ENCODE measurements around the gene UFSP2.
A peak's percentile ranks its signal among the peaks of the same experiment; 100 is the strongest.

The UFSP2 gene

GRCh38 chr4:185424905-185425646, 688 bp downstream of the UFSP2 start:
- DNase-seq = no peak

DNA sequence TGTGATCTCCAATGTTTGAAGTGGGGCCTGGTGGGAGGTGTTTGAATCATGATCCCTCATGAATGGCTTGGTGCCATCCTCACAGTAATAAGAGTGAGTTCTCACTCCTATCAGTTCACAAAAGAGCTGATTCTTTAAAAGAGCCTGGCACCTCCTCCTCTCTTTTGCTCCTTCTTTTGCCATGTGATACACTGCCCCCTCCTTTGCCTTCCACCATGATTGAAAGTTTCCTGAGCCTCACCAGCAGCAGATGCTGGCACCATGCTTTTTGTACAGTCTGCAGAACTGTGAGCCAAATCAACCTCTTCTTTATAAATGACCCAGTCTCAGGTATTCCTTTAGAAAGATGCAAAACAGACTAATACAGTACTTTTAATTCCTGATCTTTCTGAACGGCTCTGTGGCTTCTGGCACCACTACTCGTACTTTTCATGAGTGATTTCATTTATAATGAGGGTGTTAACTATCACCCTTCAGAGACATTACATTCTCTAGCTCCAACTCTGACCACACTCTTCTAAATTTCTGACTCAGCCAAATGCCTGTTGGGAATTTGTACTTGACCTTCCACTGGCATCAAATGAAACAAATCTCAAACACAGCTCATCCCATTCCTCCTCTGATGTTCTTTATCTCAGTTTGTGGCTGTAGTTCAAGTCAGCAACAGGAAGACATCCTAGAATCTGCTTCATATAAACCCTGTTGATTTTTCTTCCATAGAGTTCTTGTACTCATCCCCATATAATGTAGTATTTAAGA, 4.2 kb downstream of the UFSP2 start:
- no peak for DNase-seq

DNA sequence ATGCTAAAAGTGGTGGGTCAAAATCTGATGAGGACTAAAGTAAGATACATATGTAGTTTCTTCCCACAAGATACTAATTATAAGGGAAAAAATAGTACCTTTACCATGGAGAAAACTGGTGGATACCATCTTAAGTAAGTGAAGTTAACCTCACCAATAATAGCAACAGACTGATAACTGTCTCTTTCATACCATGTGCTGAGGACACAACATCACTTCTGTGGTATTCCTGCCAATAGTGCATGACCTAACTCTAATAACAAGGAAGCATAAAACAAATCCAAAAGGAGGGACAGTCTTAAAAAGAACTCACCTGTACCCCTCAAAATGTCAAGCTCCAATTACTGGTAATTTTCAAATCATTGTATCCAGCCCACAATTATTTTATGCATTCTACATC, 8.8 kb downstream of the UFSP2 start:
- DNase-seq = no peak

DNA sequence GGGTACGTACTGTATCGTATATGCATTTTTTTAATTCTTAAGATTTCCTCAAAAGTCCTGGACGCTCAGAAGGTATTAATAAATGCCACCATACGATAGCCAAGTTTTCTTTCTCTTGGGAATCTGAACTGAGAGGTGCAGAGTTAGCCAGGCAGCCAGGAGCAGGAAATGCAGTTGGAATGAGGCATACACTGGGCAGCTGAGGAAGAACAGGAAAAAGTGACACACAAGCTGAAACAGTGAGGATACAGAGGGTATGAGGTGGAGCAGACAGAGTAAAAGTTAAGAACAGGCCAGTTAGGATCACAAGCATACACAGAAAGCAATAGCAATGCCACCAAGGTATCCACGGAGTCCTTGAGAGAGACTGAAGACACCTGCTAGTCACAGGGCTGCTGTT, 13.4 kb downstream of the UFSP2 start:
- no peak for DNase-seq

DNA sequence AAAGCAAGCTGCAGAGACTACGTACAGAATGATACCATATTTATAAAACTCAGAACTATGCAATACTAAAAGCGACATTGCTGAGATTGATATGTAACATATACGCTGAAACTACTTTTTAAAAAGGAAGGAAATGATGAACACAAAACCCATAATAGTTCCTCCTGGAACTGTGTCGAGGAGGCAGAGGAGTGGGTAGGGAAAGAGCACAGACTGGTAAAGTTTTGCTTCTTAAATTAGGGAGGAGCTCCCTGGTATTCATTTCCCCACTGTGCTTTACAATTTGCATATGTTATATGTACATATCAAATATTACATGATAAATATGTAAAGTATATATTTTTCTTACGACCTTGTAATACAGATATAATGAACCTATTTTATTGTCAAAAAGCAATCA, 13.9 kb downstream of the UFSP2 start:
- DNase-seq = no peak

DNA sequence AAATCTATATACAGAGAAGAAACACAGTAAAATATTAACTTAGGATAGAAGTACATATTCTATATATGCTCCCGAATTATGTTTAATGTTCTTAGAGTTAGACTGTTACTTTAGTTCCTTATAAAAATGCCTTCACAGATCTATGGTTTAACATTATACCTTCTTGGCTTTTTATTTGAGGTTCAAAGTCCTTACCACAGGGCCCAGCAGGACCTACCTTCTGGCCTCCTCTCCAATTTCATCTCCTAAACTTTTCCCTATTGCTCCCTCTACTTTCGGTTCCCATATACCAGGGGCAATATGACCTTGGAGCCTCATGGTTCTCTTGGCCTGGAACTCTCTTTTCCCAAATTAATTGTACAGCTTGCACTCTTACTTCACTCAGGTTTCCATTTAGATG, 17.3 kb downstream of the UFSP2 start:
- no peak for DNase-seq

DNA sequence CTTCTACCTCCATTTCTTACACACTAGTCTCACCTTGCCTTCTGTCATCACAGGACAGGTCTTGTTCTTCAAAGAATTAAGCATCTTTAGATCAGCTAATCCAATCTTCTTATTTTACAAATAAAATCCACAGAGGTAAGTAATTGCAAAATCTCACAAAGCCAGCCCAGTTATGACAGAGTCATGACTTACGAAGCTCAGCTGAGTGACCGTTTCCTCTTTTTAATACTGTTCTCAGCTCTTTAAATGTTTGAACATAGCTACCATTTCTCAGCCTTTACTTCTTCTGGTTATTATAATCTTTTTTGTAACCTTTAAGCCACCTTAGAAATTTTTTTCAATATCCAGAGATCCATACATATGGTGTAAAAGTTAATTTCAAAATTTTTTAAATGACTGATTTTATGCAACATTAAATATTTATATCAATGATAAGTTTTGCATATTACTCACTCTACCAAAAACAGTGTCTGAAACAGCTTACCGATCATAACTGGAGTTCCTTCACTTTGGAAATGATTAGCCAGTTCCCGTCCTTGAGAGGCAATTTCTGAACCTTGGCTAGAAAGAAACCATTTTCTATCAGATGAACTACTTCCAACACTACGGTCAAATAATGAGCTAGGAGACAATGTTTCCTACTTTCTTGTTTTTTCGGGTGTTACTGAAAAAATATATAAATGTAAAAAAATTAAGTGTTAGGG, 20.3 kb downstream of the UFSP2 start:
- no peak for DNase-seq

DNA sequence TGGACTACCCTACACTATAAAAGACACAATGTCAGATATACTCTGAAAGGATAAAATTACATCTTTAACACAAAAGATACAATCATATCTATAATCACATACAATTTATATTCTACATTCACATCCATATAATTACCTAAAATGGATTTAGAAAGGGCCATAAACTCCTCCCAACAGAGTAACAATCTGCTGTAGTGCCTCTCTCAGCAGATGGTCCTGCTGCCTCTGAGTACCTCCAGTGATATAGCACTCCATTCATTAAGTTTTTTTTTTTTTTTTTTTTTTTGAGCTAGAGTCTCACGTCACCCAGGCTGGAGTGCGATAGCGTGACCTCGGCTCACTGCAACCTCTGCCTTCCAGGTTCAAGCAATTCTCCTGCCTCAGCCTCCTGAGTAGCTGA, 21.7 kb downstream of the UFSP2 start:
- no peak for DNase-seq

GRCh38 chr4:185399466-185399865, 26.3 kb downstream of the UFSP2 start:
- no peak for DNase-seq

DNA sequence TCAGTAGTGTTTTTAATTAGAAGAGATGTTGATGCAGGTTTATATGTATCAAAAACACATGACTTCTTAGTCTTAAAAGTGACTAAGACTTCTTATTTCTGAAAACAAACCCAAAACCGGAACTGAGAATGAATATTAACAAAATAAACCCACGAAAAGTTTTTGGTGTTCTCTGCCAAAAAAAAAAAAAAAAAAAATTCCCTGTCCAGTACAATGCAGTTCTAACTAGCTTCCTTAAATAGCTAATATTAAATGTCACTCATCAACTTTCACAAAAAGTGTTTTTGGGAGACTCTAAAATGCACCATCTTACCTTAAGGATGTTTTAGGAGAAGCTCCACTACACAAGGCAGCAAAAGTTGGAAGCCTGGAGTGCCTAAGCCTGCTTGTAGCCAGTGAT, 27.1 kb downstream of the UFSP2 start:
- DNase-seq = no peak

- DNase-seq = peak; percentile 13
Observed at GRCh38 chr4:185396724-185397385, 28.9 kb downstream of the UFSP2 start, which contains the start of gene ANKRD37. ANKRD37 (plus strand) TSS chr4:185396841; CDS start chr4:185396924, 83 bp downstream.

GRCh38 chr4:185395956-185396723, 29.6 kb downstream of the UFSP2 start:
- peak; percentile 87 for DNase-seq

GRCh38 chr4:185395238-185395955, 30.4 kb downstream of the UFSP2 start, which contains the start of gene LRP2BP:
LRP2BP (minus strand) TSS chr4:185395924; CDS start chr4:185378186, 17,738 bp downstream.
- no peak for DNase-seq

- DNase-seq = no peak
Observed at GRCh38 chr4:185394568-185395237, 31.1 kb downstream of the UFSP2 start.

DNA sequence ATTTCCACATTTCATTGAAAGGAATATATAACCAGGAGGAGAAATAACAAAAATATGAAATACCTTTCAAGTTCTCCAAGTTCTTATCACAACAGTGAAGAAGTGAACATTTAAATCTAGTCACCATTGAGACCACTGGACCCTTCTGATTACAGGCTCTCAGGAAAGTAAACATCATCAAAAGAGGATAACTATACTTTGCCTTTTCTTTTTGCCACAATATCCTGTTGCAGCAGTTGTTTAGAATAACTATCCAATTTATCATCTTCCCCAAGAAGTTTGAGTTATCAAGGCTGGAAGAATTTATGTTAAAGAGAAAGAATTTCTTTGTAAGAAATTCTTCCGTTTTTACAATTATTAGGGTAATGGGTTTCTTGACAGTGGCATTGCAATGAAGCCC, 33.6 kb downstream of the UFSP2 start:
- DNase-seq = no peak

GRCh38 chr4:185390941-185391340, 34.8 kb downstream of the UFSP2 start:
- DNase-seq = no peak

DNA sequence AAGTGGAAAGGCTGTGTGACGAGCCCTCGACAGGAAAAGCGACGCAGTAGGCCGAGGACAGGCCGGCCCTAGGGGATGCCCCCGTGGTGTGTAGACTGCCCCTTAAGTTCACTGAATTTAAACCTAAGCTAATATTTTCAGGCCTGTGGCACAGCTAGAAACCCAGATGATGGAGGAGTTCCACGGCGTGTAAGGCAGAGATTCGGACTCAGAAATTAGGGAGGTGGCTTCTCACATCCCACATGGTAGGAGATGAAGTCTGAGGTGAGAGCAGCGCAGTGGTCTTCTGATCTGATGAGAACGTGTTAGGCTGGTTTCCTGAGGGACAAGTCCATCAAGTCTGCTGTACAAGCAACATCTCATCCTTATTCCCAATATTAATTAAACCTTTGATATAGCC, 37.8 kb downstream of the UFSP2 start:
- DNase-seq = no peak

- DNase-seq = no peak
Observed at GRCh38 chr4:185384930-185385331, 40.8 kb downstream of the UFSP2 start.

GRCh38 chr4:185384061-185384460, 41.7 kb downstream of the UFSP2 start:
- DNase-seq = no peak

DNA sequence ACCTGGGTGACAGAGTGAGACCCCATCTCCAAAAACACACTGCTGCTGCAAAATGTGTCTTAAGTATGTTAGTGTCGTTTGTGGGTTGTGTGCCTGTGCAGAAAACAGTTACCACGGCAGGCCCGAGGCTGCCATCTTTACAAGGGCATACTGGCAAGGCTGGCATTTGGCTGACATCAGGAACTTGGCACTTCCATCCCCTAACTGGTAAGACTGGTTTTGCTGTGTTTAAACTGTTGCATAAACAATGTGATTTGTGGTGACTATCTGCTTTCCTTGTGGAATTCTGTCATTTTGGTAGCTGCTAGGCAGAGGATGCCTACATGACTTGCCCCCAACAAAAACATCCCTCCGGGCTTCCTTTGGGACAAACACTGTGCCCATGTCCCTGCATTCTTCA, 42.3 kb downstream of the UFSP2 start:
- peak; percentile 2 for DNase-seq

GRCh38 chr4:185382754-185383153, 43.0 kb downstream of the UFSP2 start:
- no peak for DNase-seq
